ENCODE results near the gene FPR2. TPM values are rescaled to one million over a fixed set of nuclear protein-coding genes. Genes with fewer than 3 reads are reported as not detected.

Gene FPR2
- total RNA-seq, 1 donor: not detected

- no peak for DNase-seq (ENCODE audit: low read depth)
- H3K4me3 ChIP-seq (ENCODE audit: low read depth, low read length): no peak overlapping the region
- no peak for TF ChIP-seq CTCF (IDR thresholded peaks at IDR 0.05; ENCODE audit: insufficient read depth, low read length)
Observed at GRCh38 chr19:51797480-51797879, 36.5 kb downstream of the FPR2 start.

GRCh38 chr19:51798062-51798461 is 37.1 kb downstream of the FPR2 start:
- no peak overlapping the region for H3K4me3 ChIP-seq (ENCODE audit: low read depth, low read length)
- no peak for DNase-seq (ENCODE audit: low read depth)
- TF ChIP-seq CTCF (IDR thresholded peaks at IDR 0.05; ENCODE audit: insufficient read depth, low read length): no peak

GRCh38 chr19:51799034-51799773 is 38.2 kb downstream of the FPR2 start:
- DNase-seq (ENCODE audit: low read depth): peak; percentile 98
- H3K4me3 ChIP-seq (ENCODE audit: low read depth, low read length): no peak overlapping the region
- TF ChIP-seq CTCF (IDR thresholded peaks at IDR 0.05; ENCODE audit: insufficient read depth, low read length): no peak

- TF ChIP-seq CTCF (IDR thresholded peaks at IDR 0.05; ENCODE audit: insufficient read depth, low read length): no peak
- H3K4me3 ChIP-seq (ENCODE audit: low read depth, low read length): no peak overlapping the region
- no peak for DNase-seq (ENCODE audit: low read depth)
Observed at GRCh38 chr19:51799774-51800472, 38.9 kb downstream of the FPR2 start.

- no peak overlapping the region for H3K4me3 ChIP-seq (ENCODE audit: low read depth, low read length)
- TF ChIP-seq CTCF (IDR thresholded peaks at IDR 0.05; ENCODE audit: insufficient read depth, low read length): no peak
- DNase-seq (ENCODE audit: low read depth): peak; percentile 93
Observed at GRCh38 chr19:51800473-51801244, 39.7 kb downstream of the FPR2 start.

GRCh38 chr19:51802775-51803174 is 41.8 kb downstream of the FPR2 start:
- H3K4me3 ChIP-seq (ENCODE audit: low read depth, low read length): no peak overlapping the region
- no peak for TF ChIP-seq CTCF (IDR thresholded peaks at IDR 0.05; ENCODE audit: insufficient read depth, low read length)
- DNase-seq (ENCODE audit: low read depth): no peak

All from fibroblast of the aortic adventitia (primary cell).